BLaER1 (cell line): Measurements from ENCODE around the gene AMIGO2.

ENCODE experiments used
- H3K27ac ChIP-seq: shearing (Covaris generic); formaldehyde crosslinking; 2 replicates; pipeline ENCODE4 v1.8.1; 2022
- H3K27me3 ChIP-seq: shearing (Covaris generic); formaldehyde crosslinking; 2 replicates; pipeline ENCODE4 v1.8.1; 2022
- H3K36me3 ChIP-seq: shearing (Covaris generic); formaldehyde crosslinking; 2 replicates; pipeline ENCODE4 v1.8.1; 2022
- H3K4me1 ChIP-seq: shearing (Covaris generic); formaldehyde crosslinking; 2 replicates; pipeline ENCODE4 v1.8.1; 2022
- H3K4me2 ChIP-seq: shearing (Covaris generic); formaldehyde crosslinking; 2 replicates; pipeline ENCODE4 v1.8.1; 2022
- H3K4me3 ChIP-seq: shearing (Covaris generic); formaldehyde crosslinking; 2 replicates; pipeline ENCODE4 v1.8.1; 2022
- H3K9ac ChIP-seq: shearing (Covaris generic); formaldehyde crosslinking; 2 replicates; pipeline ENCODE4 v1.8.1; 2022
- H3K9me3 ChIP-seq: shearing (Covaris generic); formaldehyde crosslinking; 2 replicates; pipeline ENCODE4 v1.8.1; 2022
- H4K20me1 ChIP-seq: shearing (Covaris generic); formaldehyde crosslinking; 2 replicates; pipeline ENCODE4 v1.8.1; 2022
- Cebpa-rat ChIP-seq: shearing (Covaris generic); IDR thresholded peaks from 2 replicates; pipeline ENCODE4 v1.8.1; 2022

Gene AMIGO2

GRCh38 chr12:47099610-47100009 lies 19.9 kb upstream of the AMIGO2 start:
- Histone ChIP-seq H3K4me2 (no peak overlapping the region), H3K4me3 (no peak overlapping the region), H3K4me1 (no peaks in the 10 kb centered on the region), H3K9me3 (no peaks in the 10 kb centered on the region), H3K27me3 (no peaks in the 10 kb centered on the region), H3K9ac (no peak overlapping the region), H4K20me1 (no peaks in the 10 kb centered on the region), H3K27ac (no peak overlapping the region), H3K36me3 (no peaks in the 10 kb centered on the region)
- no peak for TF ChIP-seq Cebpa-rat

GRCh38 chr12:47098099-47098498 lies 18.3 kb upstream of the AMIGO2 start:
- Histone ChIP-seq H3K4me3 (no peak overlapping the region), H3K9me3 (no peaks in the 10 kb centered on the region), H3K36me3 (no peaks in the 10 kb centered on the region), H4K20me1 (no peaks in the 10 kb centered on the region), H3K4me1 (no peaks in the 10 kb centered on the region), H3K27ac (no peak overlapping the region), H3K9ac (no peak overlapping the region), H3K4me2 (no peak overlapping the region), H3K27me3 (no peaks in the 10 kb centered on the region)
- TF ChIP-seq Cebpa-rat = no peak

GRCh38 chr12:47097276-47097896 lies 17.6 kb upstream of the AMIGO2 start:
- no peaks in the 10 kb centered on the region for H3K4me1 ChIP-seq
- H3K4me3 ChIP-seq = no peak overlapping the region
- H3K36me3 ChIP-seq = no peaks in the 10 kb centered on the region
- H3K9ac ChIP-seq = no peak overlapping the region
- no peaks in the 10 kb centered on the region for H3K9me3 ChIP-seq
- no peaks in the 10 kb centered on the region for H4K20me1 ChIP-seq
- H3K27ac ChIP-seq = no peak overlapping the region
- H3K4me2 ChIP-seq = no peak overlapping the region
- no peak for TF ChIP-seq Cebpa-rat
- H3K27me3 ChIP-seq = no peaks in the 10 kb centered on the region

GRCh38 chr12:47095446-47096236 lies 15.9 kb upstream of the AMIGO2 start:
- Histone ChIP-seq H3K27ac (no peak overlapping the region), H3K9me3 (no peaks in the 10 kb centered on the region), H3K4me2 (no peak overlapping the region), H3K4me3 (no peak overlapping the region), H3K9ac (no peak overlapping the region), H3K4me1 (no peaks in the 10 kb centered on the region), H3K27me3 (no peaks in the 10 kb centered on the region), H3K36me3 (no peaks in the 10 kb centered on the region), H4K20me1 (no peaks in the 10 kb centered on the region)
- no peak for TF ChIP-seq Cebpa-rat

GRCh38 chr12:47094804-47095203 lies 15.0 kb upstream of the AMIGO2 start:
- no peak for TF ChIP-seq Cebpa-rat
- H3K9ac ChIP-seq = no peak overlapping the region
- H3K4me1 ChIP-seq = no peaks in the 10 kb centered on the region
- H3K27ac ChIP-seq = no peak overlapping the region
- H3K27me3 ChIP-seq = no peaks in the 10 kb centered on the region
- no peaks in the 10 kb centered on the region for H4K20me1 ChIP-seq
- H3K4me3 ChIP-seq = no peak overlapping the region
- no peak overlapping the region for H3K4me2 ChIP-seq
- H3K36me3 ChIP-seq = no peaks in the 10 kb centered on the region
- H3K9me3 ChIP-seq = no peaks in the 10 kb centered on the region

- no peak for TF ChIP-seq Cebpa-rat
- H4K20me1 ChIP-seq = no peaks in the 10 kb centered on the region
- H3K36me3 ChIP-seq = no peaks in the 10 kb centered on the region
- H3K27me3 ChIP-seq = no peaks in the 10 kb centered on the region
- H3K4me1 ChIP-seq = no peaks in the 10 kb centered on the region
- no peak overlapping the region for H3K4me3 ChIP-seq
- H3K9me3 ChIP-seq = no peaks in the 10 kb centered on the region
- no peak overlapping the region for H3K27ac ChIP-seq
- no peak overlapping the region for H3K4me2 ChIP-seq
- H3K9ac ChIP-seq = no peak overlapping the region
These were observed 11.2 kb upstream of the AMIGO2 start for GRCh38 chr12:47091009-47091408.

GRCh38 chr12:47088021-47088944 lies 8.5 kb upstream of the AMIGO2 start:
- Histone ChIP-seq H3K27me3 (no peaks in the 10 kb centered on the region), H3K27ac (no peak overlapping the region), H3K9ac (no peak overlapping the region), H4K20me1 (no peaks in the 10 kb centered on the region), H3K4me2 (no peak overlapping the region), H3K36me3 (no peaks in the 10 kb centered on the region), H3K9me3 (no peaks in the 10 kb centered on the region), H3K4me3 (no peak overlapping the region), H3K4me1 (no peaks in the 10 kb centered on the region)
- TF ChIP-seq Cebpa-rat = no peak

- H3K27ac ChIP-seq = no peak overlapping the region
These were observed 7.4 kb upstream of the AMIGO2 start for GRCh38 chr12:47087088-47087688.

GRCh38 chr12:47085815-47086252 lies 6.1 kb upstream of the AMIGO2 start:
- Histone ChIP-seq H3K4me1 (peaks cover under 1% of the 10 kb centered on the region; the same call in 1 of the 2 replicates), H3K4me2 (no peak overlapping the region)

More at GRCh38 chr12:47087088-47087688, 7.4 kb upstream of the AMIGO2 start:
- Histone ChIP-seq H3K4me1 (no peaks in the 10 kb centered on the region), H3K9me3 (no peaks in the 10 kb centered on the region), H3K4me3 (no peak overlapping the region), H3K9ac (no peak overlapping the region), H3K4me2 (no peak overlapping the region), H3K27me3 (peaks cover 2% of the 10 kb centered on the region; the same call in 1 of the 2 replicates), H4K20me1 (no peaks in the 10 kb centered on the region), H3K36me3 (no peaks in the 10 kb centered on the region)
- TF ChIP-seq Cebpa-rat = no peak

More at GRCh38 chr12:47085815-47086252, 6.1 kb upstream of the AMIGO2 start:
- Histone ChIP-seq H3K27ac (no peak overlapping the region), H3K27me3 (peaks cover 15% of the 10 kb centered on the region), H3K4me3 (no peak overlapping the region), H3K9ac (no peak overlapping the region), H4K20me1 (no peaks in the 10 kb centered on the region), H3K9me3 (no peaks in the 10 kb centered on the region), H3K36me3 (no peaks in the 10 kb centered on the region)
- TF ChIP-seq Cebpa-rat = no peak
